ENCODE measurements around the gene C4BPA. TPM values are rescaled to one million over a fixed set of nuclear protein-coding genes. Genes with fewer than 3 reads are reported as not detected.

Gene C4BPA
- total and polyA plus RNA-seq, 10 of the 15 experiments (the other 5 are each of a cell fraction or from before 2014, with no cell fraction given): 0.31 TPM; not detected in 9

- TF ChIP-seq SREBF1 (IDR thresholded peaks at IDR 0.05; ENCODE audit: low read length): no peak
- TF ChIP-seq POLR2AphosphoS5 (IDR thresholded peaks at IDR 0.05; ENCODE audit: low read length): no peak
- no peak for TF ChIP-seq WRNIP1 (IDR thresholded peaks at IDR 0.05; ENCODE audit: borderline replicate concordance, low read depth, low read length)
- TF ChIP-seq ASH2L (IDR thresholded peaks at IDR 0.05; ENCODE audit: borderline replicate concordance, low read depth): no peak
- peak; percentile 50 for TF ChIP-seq RAD21 (IDR thresholded peaks at IDR 0.05; ENCODE audit: insufficient read depth, low read depth, low read length)
- no peak for TF ChIP-seq PAX8 (IDR thresholded peaks at IDR 0.05)
- TF ChIP-seq ETV6 (conservative IDR thresholded peaks at IDR 0.05 in 1 of 2, IDR thresholded peaks at IDR 0.05 in 1 of 2; ENCODE audit: borderline replicate concordance in 1 of 2, low read depth in 1 of 2): no peak
- no peak for TF ChIP-seq IKZF2 (IDR thresholded peaks at IDR 0.05)
Observed at GRCh38 chr1:207181847-207182246, 77.8 kb downstream of the C4BPA start (continued).

DNA sequence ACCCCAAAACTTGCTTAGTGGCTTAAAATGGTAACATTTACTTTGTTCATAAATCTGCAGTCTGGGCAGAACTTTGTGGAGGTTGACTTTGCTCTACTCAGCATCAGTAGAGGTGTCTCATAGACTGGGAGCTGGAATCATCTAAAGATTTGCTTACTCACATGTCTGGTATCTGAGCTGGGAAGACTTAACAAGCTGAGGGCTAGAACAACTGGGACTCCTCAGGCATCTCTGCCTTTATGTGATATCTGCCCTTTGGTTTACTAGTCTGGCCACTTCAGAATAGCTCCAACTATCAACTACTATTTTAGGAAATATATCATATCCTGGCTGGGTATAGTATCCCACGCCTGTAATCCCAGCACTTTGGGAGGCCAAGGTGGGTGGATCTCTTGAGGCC is 82.5 kb downstream of the C4BPA start:
- WGBS (ENCODE audit: insufficient coverage, insufficient replicate concordance, low lambda C conversion rate, missing lambda C conversion rate): 11% methylated on average over 1 of the region's 1 CpG
- Histone ChIP-seq H3K4me2 (ENCODE audit: control insufficient read depth, insufficient read depth) (no peak overlapping the region), H3K4me1 (ENCODE audit: control insufficient read depth, insufficient read depth, low read length) (no peaks in the 10 kb centered on the region), H4K20me1 (ENCODE audit: control insufficient read depth, insufficient read depth) (no peaks in the 10 kb centered on the region), H3K4me3 (no peak overlapping the region), H3K9me3 (replicated peaks; ENCODE audit: control insufficient read depth, insufficient read depth, low read length) (peaks cover 2% of the 10 kb centered on the region; the same call in 1 of the 3 replicates), H3K9ac (ENCODE audit: control insufficient read depth, insufficient read depth, low read length) (no peak overlapping the region), H3K36me3 (ENCODE audit: control insufficient read depth in 2 of 2, insufficient read depth in 2 of 2, low read length in 1 of 2) (no peaks in the 10 kb centered on the region), H3K27me3 (replicated peaks in 1 of 2; ENCODE audit: control insufficient read depth in 2 of 2, insufficient read depth in 2 of 2, low read length in 1 of 2) (no peaks in the 10 kb centered on the region), H3K27ac (ENCODE audit: control insufficient read depth, insufficient read depth) (no peak overlapping the region), H3K79me2 (ENCODE audit: control insufficient read depth, insufficient read depth, low read length) (no peaks in the 10 kb centered on the region), H2AFZ (ENCODE audit: control insufficient read depth, low read depth, low read length) (no peak overlapping the region)
- intact Hi-C loops (cut with micrococcal nuclease; ENCODE audit: unreplicated experiment): loop anchor here (10.0 kb wide), 1 partner anchor 218 kb away; no protein-coding TSS in a partner anchor
- in situ Hi-C loops (cut with MboI): no loop called here
- ATAC-seq (no peak), FAIRE-seq (no peak), DNase-seq (ENCODE audit: low read depth, low spot score) (no peak)
- POLR2A ChIA-PET: no interaction called here
- no TSS peak for BruUV-seq (replicated peaks)
- SMC1A ChIA-PET (ENCODE audit: uncharacterized antibody, unreplicated experiment): no interaction called here
- RAD21 ChIA-PET (ENCODE audit: unreplicated experiment): no interaction called here
- CTCF ChIA-PET: interaction anchor here (1.7 kb wide), 1 partner anchor 219 kb away, joined by 13 read pairs; no protein-coding TSS in a partner anchor
- no peak for TF ChIP-seq E2F4 (IDR thresholded peaks at IDR 0.05; ENCODE audit: low read depth, low read length)
- TF ChIP-seq POLR2AphosphoS5 (IDR thresholded peaks at IDR 0.05; ENCODE audit: low read length): no peak
- TF ChIP-seq PRDM15 (CRISPR knock-in tag; IDR thresholded peaks at IDR 0.05): no peak
- no peak for TF ChIP-seq GABPA (IDR thresholded peaks at IDR 0.05; ENCODE audit: low read depth)
- TF ChIP-seq SIN3A (IDR thresholded peaks at IDR 0.05; ENCODE audit: low read depth, low read length): no peak
- no peak for TF ChIP-seq ZBED1 (IDR thresholded peaks at IDR 0.05; ENCODE audit: borderline replicate concordance)
- TF ChIP-seq PAX5 (IDR thresholded peaks at IDR 0.05; ENCODE audit: borderline replicate concordance, low read depth, low read length): no peak
- TF ChIP-seq, protein P1, sequence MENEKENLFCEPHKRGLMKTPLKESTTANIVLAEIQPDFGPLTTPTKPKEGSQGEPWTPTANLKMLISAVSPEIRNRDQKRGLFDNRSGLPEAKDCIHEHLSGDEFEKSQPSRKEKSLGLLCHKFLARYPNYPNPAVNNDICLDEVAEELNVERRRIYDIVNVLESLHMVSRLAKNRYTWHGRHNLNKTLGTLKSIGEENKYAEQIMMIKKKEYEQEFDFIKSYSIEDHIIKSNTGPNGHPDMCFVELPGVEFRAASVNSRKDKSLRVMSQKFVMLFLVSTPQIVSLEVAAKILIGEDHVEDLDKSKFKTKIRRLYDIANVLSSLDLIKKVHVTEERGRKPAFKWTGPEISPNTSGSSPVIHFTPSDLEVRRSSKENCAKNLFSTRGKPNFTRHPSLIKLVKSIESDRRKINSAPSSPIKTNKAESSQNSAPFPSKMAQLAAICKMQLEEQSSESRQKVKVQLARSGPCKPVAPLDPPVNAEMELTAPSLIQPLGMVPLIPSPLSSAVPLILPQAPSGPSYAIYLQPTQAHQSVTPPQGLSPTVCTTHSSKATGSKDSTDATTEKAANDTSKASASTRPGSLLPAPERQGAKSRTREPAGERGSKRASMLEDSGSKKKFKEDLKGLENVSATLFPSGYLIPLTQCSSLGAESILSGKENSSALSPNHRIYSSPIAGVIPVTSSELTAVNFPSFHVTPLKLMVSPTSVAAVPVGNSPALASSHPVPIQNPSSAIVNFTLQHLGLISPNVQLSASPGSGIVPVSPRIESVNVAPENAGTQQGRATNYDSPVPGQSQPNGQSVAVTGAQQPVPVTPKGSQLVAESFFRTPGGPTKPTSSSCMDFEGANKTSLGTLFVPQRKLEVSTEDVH (IDR thresholded peaks at IDR 0.05; ENCODE audit: low read depth, partially characterized antibody): no peak
